Fibroblast of lung (primary cell): ENCODE data around the gene ST3GAL6. TPM values are rescaled to one million over a fixed set of nuclear protein-coding genes. Genes with fewer than 3 reads are reported as not detected.

Source experiments
- DNase-seq, 2 donors: peaks; one replicate each; pipeline versions ENCODE4 v3.0.0 to v3.0.0-alpha.2; 2010; ENCODE audit warnings: low read depth in 2 of 2
- H2AFZ ChIP-seq: 2 replicates; pipeline ENCODE4 v1.5.1; 2012; ENCODE audit warnings: low read length, control low read depth, inconsistent platforms
- H3K27ac ChIP-seq: 2 replicates; pipeline ENCODE4 v1.5.1; 2011; ENCODE audit warnings: low read length, control low read depth; ENCODE audit not compliant: insufficient read depth
- H3K27me3 ChIP-seq: 2 replicates; pipeline ENCODE4 v1.5.1; 2011; ENCODE audit warnings: mild to moderate bottlenecking, low read length; ENCODE audit not compliant: control insufficient read depth, insufficient read depth
- H3K36me3 ChIP-seq: 2 replicates; pipeline ENCODE4 v1.5.1; 2011; ENCODE audit warnings: low read length; ENCODE audit not compliant: control insufficient read depth, insufficient read depth
- H3K4me1 ChIP-seq: 2 replicates; pipeline ENCODE4 v1.5.1; 2011; ENCODE audit warnings: low read length; ENCODE audit not compliant: control insufficient read depth, insufficient read depth; ENCODE audit errors: extremely low read depth
- H3K4me2 ChIP-seq: 2 replicates; pipeline ENCODE4 v1.5.1; 2011; ENCODE audit warnings: low read length, control low read depth; ENCODE audit not compliant: insufficient read depth; ENCODE audit errors: extremely low read depth
- H3K4me3 ChIP-seq, 4 experiments: fragments of 200-600 bp in 1 of 4; sonication (generic) in 1 of 4; replicated peaks in 1 of 4; 2 replicates each; pipeline ENCODE4 v1.5.1; 2011 to 2016; ENCODE audit warnings: low read length in 4 of 4, low read depth in 3 of 4, mild to moderate bottlenecking in 3 of 4, control low read depth in 2 of 4, inconsistent platforms in 1 of 4, mixed read lengths in 1 of 4; ENCODE audit not compliant: insufficient read depth in 1 of 4; ENCODE audit errors: control extremely low read depth in 1 of 4
- H3K79me2 ChIP-seq: 2 replicates; pipeline ENCODE4 v1.5.1; 2012; ENCODE audit warnings: mild to moderate bottlenecking, low read length, inconsistent platforms; ENCODE audit not compliant: control insufficient read depth, insufficient read depth
- H3K9ac ChIP-seq: 2 replicates; pipeline ENCODE4 v1.5.1; 2011; ENCODE audit warnings: mild to moderate bottlenecking, low read length, control low read depth; ENCODE audit not compliant: insufficient read depth
- H3K9me3 ChIP-seq: 2 replicates; pipeline ENCODE4 v1.5.1; 2012; ENCODE audit warnings: low read depth, low read length; ENCODE audit not compliant: control insufficient read depth, insufficient read depth
- H4K20me1 ChIP-seq: 2 replicates; pipeline ENCODE4 v1.5.1; 2011; ENCODE audit warnings: low read length; ENCODE audit not compliant: control insufficient read depth, insufficient read depth; ENCODE audit errors: extremely low read depth
- CTCF ChIP-seq, 2 donors: IDR thresholded peaks in 1 of 2; conservative IDR thresholded peaks in 1 of 2; 1 replicate in 1 of 2; 2 replicates in 1 of 2; pipeline ENCODE4 v1.5.1; 2011 to 2012; ENCODE audit warnings: low read length in 2 of 2, control low read depth in 1 of 2, inconsistent platforms in 1 of 2, low read depth in 1 of 2, mild to moderate bottlenecking in 1 of 2
- EZH2 ChIP-seq: IDR thresholded peaks from 2 replicates; pipeline ENCODE4 v1.5.1; 2012; ENCODE audit warnings: low read length, control low read depth, mild to moderate bottlenecking; ENCODE audit errors: missing control alignments
- polyA plus RNA-seq, 2 donors: library from polyadenylated mRNA; depleted of rRNA in 1 of 2; stranded (reverse) in 1 of 2; unstranded in 1 of 2; fragments of >200 nt; gene quantifications; 2 replicates each; pipeline ENCODE4 v1.2.1, GENCODE V29; 2011 to 2012; ENCODE audit warnings: missing spikeins in 1 of 2
- total RNA-seq: library from RNA; depleted of rRNA; stranded (reverse); fragments of >200 nt; gene quantifications from 2 replicates; pipeline ENCODE4 v1.2.1, GENCODE V29; 2014

Gene ST3GAL6
- total and polyA plus RNA-seq, 2 donors (not counting 1 experiment from before 2014, with no cell fraction given), result 1.7 to 4.1 TPM

- H3K4me3 ChIP-seq, result no peak overlapping the region
- no peak overlapping the region for H3K9ac ChIP-seq
- no peak overlapping the region for H3K27ac ChIP-seq
- no peaks in the 10 kb centered on the region for H3K4me1 ChIP-seq
- DNase-seq, result no peak
- no peaks in the 10 kb centered on the region for H3K79me2 ChIP-seq
- no peak overlapping the region for H2AFZ ChIP-seq
- no peak for TF ChIP-seq CTCF (conservative IDR thresholded peaks at IDR 0.05 in 1 of 2, IDR thresholded peaks at IDR 0.05 in 1 of 2; ENCODE audit: low read depth in 1 of 2, low read length in 2 of 2)
- no peak for TF ChIP-seq EZH2
- no peaks in the 10 kb centered on the region for H3K9me3 ChIP-seq
- no peaks in the 10 kb centered on the region for H3K27me3 ChIP-seq
- no peaks in the 10 kb centered on the region for H4K20me1 ChIP-seq
- no peak overlapping the region for H3K4me2 ChIP-seq
- no peaks in the 10 kb centered on the region for H3K36me3 ChIP-seq
These were observed 1.4 kb upstream of the ST3GAL6 start for GRCh38 chr3:98761643-98762229.

GRCh38 chr3:98763819-98764418 lies 779 bp downstream of the ST3GAL6 start:
- H3K4me1 ChIP-seq, result no peaks in the 10 kb centered on the region
- H3K9me3 ChIP-seq, result no peaks in the 10 kb centered on the region
- H3K4me3 ChIP-seq, result no peak overlapping the region
- no peaks in the 10 kb centered on the region for H3K36me3 ChIP-seq
- no peaks in the 10 kb centered on the region for H3K79me2 ChIP-seq
- H3K4me2 ChIP-seq, result no peak overlapping the region
- H3K9ac ChIP-seq, result no peak overlapping the region
- no peak overlapping the region for H2AFZ ChIP-seq
- no peak for TF ChIP-seq EZH2
- H3K27me3 ChIP-seq, result no peaks in the 10 kb centered on the region
- H3K27ac ChIP-seq, result no peak overlapping the region
- no peak for DNase-seq
- no peaks in the 10 kb centered on the region for H4K20me1 ChIP-seq

- no peaks in the 10 kb centered on the region for H3K4me1 ChIP-seq
- no peaks in the 10 kb centered on the region for H3K9me3 ChIP-seq
- H4K20me1 ChIP-seq, result no peaks in the 10 kb centered on the region
- H2AFZ ChIP-seq, result no peak overlapping the region
- no peak overlapping the region for H3K4me3 ChIP-seq
- TF ChIP-seq EZH2 (no peak), CTCF (conservative IDR thresholded peaks at IDR 0.05 in 1 of 2, IDR thresholded peaks at IDR 0.05 in 1 of 2; ENCODE audit: low read depth in 1 of 2, low read length in 2 of 2) (no peak)
- peak in 1 of 2 donors; percentile 53 for DNase-seq
- no peak overlapping the region for H3K4me2 ChIP-seq
- H3K27ac ChIP-seq, result no peak overlapping the region
- H3K36me3 ChIP-seq, result no peaks in the 10 kb centered on the region
- H3K27me3 ChIP-seq, result no peaks in the 10 kb centered on the region
- no peaks in the 10 kb centered on the region for H3K79me2 ChIP-seq
- H3K9ac ChIP-seq, result no peak overlapping the region
These were observed 1.3 kb downstream of the ST3GAL6 start for GRCh38 chr3:98764472-98764884.
